Activated naive CD4-positive, alpha-beta T cell treated with anti-CD3 and anti-CD28 coated beads, Interleukin-2, amount 50 U/mL, for 16 hours (primary cell): ENCODE results near the gene AKTIP.
"Not testable (repeated sequence)": the region's sequence is repeated elsewhere in the genome, so short reads cannot be mapped to it uniquely, and the experiment has no call there.

ENCODE experiments used
- DNase-seq: peaks from one replicate; pipeline ENCODE4 v3.0.0-alpha.2; 2020

AKTIP gene

GRCh38 chr16:53515259-53515658, 12.2 kb upstream of the AKTIP start:
- DNase-seq = no peak

DNA sequence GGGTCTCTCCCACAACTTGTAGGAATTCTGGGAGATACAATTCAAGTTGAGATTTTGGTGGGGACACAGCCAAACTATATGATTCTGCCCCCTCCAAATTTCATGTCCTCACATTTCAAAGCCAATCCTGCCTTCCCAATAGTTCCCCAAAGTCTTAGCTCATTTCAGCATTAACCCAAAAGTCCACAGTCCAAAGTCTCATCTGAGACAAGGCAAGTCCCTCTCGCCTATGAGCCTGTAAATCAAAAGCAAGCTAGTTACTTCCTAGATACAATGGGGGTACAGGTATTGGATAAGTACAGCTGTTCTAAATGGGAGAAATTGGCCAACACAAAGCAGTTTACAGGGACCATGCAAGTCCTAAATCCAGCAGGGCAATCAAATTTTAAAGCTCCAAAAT, 9.8 kb upstream of the AKTIP start:
- not testable (repeated sequence) for DNase-seq

DNA sequence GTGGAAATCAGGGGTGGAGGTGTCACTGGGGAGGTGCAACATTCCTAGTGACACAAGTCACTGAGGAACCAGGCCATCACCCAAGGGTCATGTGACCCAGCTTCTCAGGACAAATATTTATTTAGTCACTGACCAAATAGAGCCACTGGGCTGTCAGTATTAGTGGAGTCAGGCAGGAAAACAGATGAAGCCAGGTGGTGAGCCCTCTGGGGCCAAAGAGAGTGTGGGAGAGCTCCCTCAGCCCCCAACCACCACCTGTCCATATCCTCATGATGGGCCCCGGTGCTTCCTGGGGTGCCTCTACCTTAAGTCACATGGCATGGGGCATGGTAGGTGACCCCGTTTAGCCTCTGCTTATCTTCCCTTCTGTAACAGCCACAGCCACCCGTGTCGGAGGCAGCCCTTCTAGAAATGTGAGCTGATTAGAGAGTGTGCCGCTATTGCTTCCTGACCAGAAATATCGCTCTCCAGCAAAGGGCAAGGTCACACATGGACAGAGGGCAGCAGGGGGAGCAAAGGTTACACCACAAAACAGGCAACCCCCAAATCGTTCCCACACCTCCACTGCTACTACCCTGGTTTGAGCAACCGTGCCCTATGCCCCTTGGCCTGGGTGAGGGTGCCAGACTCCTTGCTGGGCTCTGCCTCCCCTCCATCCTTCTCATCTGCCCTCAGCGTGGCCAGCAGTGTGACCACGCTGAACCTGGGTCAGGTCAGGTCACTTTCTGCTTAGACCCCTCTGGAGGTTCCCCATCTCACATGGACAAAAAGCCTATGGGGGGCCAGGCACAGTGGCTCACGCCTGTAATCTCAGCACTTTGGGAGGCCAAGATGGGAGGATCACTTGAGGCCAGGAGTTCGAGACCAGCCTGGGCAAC, 8.6 kb upstream of the AKTIP start:
- no peak for DNase-seq

DNA sequence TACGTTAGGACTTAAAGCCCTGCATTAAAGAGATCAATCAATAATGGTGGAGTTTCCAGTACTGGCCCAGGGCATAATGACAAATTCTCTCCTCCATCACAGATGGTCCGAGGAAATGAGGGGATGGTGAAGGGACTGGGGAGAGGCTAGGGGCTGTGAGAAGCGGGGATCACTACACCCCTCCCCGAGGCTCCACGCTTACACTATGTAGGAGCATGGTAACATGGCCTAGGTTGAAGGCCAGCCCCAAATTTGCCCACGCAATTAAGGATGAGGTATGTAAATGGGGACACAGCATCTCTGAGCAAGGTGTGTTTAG, 8.0 kb upstream of the AKTIP start:
- DNase-seq = no peak

- DNase-seq = no peak
These were observed 7.7 kb upstream of the AKTIP start for GRCh38 chr16:53510704-53511070.

- peak; percentile 43 for DNase-seq
These were observed 7.1 kb upstream of the AKTIP start for GRCh38 chr16:53509906-53510703.

- DNase-seq = no peak
These were observed 4.6 kb upstream of the AKTIP start for GRCh38 chr16:53507464-53508179.

DNA sequence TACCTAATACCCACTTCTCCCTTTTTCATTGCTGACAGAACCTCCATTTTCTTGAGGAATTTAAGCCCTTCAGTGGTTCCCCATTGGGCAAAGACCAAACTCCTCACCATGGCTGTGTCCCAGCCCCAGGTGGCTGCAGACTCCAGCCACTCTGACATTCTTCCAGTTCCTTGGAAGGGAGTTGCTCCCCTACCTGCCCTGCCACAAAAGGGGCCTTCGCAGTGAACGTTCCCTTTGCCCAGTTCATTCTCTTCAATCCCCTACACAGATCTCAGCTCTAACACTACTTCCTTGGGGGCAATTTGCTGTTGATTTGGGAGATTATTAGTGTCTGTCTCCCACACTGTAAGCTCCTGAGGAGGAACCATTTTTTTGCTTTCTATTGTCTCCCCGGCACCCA, 3.2 kb upstream of the AKTIP start:
- no peak for DNase-seq

- no peak for DNase-seq
These were observed 1.7 kb upstream of the AKTIP start for GRCh38 chr16:53504665-53505064.

DNA sequence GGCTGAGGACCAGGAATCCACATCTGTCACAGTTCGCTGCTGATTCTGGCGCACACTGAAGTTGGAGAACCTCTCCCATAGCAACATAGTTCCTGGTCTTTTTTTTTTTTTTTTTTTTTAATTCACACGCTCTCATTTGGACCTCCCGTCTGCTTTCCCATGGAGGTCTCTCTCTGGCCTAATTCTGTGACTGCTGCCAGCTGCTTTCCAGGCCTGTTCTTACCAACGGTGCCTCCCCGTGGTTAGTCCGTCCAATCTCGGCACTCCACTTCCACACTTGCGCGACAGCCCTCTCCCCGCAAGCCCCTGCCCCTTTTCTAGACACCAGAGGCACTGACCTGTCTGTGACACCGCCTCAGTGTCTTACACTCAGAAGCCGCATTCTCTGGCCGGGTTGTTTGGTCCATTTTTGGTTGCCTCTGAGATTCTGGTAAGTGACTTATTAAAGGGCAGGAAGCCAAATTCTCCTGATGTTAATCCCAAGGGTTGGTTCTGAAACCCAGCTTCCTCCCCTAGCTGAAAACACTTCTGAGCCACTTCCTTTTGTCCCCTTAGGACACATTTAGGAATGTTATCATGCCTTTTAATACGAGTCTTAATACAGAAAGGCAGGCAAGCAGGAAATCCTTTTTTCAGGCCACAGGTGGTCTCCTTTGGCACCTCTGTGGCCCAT, 1.1 kb upstream of the AKTIP start:
- no peak for DNase-seq

GRCh38 chr16:53503270-53503923, 388 bp upstream of the AKTIP start:
- DNase-seq = peak; percentile 100

GRCh38 chr16:53501216-53501859, 1.7 kb downstream of the AKTIP start:
- no peak for DNase-seq

DNA sequence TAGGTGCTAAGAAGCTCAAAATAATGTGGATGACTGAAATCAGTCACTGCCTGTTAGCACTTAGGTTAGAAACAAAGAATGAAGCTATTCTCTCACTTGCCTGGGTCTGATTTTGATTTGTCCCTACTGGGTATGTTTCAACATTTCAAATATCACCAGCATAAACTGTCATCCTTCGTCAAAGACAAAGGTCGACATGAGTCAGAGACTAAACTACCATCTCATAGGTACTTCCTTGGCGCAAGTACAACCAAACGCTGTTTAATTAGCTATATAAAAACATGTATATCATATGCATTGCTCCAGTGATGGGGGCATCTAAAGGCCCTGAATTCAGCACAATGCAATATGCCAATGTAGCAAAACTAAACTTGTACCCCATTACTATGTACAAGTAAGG, 4.0 kb downstream of the AKTIP start:
- no peak for DNase-seq

- DNase-seq = no peak
These were observed 7.7 kb downstream of the AKTIP start for GRCh38 chr16:53495325-53495724.

DNA sequence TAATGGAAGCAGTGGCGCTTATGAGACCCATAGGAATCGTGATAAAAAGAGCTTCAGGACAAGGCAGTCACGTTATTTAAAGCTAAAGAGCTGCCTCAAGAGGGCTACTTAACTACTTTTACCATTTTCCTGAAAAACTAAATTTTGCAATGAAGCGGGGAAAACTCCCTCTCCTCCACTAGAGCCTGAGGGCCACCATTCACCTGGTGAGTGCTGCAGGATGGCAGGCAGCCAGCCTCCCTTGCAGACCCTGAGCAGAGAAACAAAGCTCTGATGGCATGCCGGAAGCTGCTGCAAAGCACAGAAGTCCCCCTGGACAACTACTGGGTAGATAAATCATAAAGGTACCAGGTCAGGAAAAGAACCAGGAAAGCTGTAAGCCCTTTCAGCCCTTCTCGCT, 8.4 kb downstream of the AKTIP start:
- no peak for DNase-seq

- DNase-seq = no peak
These were observed 10.5 kb downstream of the AKTIP start for GRCh38 chr16:53492503-53492902.

- DNase-seq = no peak
These were observed 13.3 kb downstream of the AKTIP start for GRCh38 chr16:53489755-53490154.

- no peak for DNase-seq
These were observed 16.8 kb downstream of the AKTIP start for GRCh38 chr16:53486230-53486629.

GRCh38 chr16:53484542-53484941, 18.5 kb downstream of the AKTIP start:
- DNase-seq = no peak

- DNase-seq = no peak
These were observed 20.9 kb downstream of the AKTIP start for GRCh38 chr16:53482123-53482522.

DNA sequence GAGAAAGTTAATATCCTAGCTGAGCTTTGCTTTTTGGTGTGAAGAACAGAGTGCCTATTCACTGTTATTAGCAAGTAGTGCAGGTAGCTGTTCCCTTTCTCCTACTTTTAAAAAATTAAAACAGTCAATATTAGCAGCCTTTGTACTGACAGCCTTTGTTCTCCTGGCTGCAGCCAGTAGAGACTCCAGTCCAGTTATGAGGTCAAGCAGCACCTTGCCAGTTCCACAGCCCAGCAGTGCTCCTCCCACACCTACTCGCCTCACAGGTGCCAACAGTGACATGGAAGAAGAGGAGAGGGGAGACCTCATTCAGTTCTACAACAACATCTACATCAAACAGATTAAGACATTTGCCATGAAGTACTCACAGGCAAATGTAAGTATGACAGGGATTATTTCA, 22.6 kb downstream of the AKTIP start:
- DNase-seq = no peak

DNA sequence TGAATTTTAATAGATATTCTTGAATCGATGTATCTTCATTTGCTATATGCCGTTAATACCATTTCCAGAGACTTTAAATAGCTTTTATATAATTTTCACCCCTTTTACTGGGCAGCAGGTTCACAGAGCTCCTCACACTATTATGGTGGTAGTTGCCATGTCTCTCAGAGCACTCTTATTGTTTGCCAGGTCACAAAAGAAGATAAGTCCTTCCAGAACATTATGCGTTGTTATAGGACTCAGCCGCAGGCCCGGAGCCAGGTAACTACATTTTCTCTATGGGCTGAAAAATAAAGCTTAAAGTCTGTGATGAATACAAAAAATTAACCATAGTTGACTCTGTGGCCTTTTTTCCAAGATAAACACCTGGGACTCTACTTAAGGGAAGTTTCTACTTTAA, 24.0 kb downstream of the AKTIP start:
- DNase-seq = no peak
